Measurements from ENCODE around the gene MOV10. TPM values are rescaled to one million over a fixed set of nuclear protein-coding genes. Genes with fewer than 3 reads are reported as not detected.

The MOV10 gene
- total and polyA plus RNA-seq, 2 of the 8 experiments (the other 6 are each of a cell fraction or from before 2014, with no cell fraction given) = 57.3 to 109 TPM

- Histone ChIP-seq H3K27ac (ENCODE audit: low read depth, low read length) (no peak overlapping the region), H3K23ac (ENCODE audit: insufficient read length) (no peak overlapping the region), H4K5ac (ENCODE audit: insufficient read length, low read depth, low read length) (no peak overlapping the region), H3K4me3 (ENCODE audit: extremely low read depth in 1 of 4, insufficient read depth in 2 of 4, low read depth in 3 of 4, low read length in 4 of 4) (no peak overlapping the region), H2BK20ac (ENCODE audit: low read length) (no peak overlapping the region), H3K56ac (replicated peaks; ENCODE audit: insufficient read length, low read depth, low read length) (no peak overlapping the region), H3K9ac (replicated peaks in 1 of 4; ENCODE audit: extremely low read depth in 1 of 4, low read depth in 3 of 4, low read length in 3 of 4) (no peak overlapping the region), H2AK5ac (ENCODE audit: low read depth, low read length) (no peak overlapping the region), H3K18ac (ENCODE audit: extremely low read depth, low read length) (no peak overlapping the region), H2AFZ (ENCODE audit: low read length) (no peak overlapping the region), H2BK120ac (replicated peaks; ENCODE audit: low read depth, low read length) (no peak overlapping the region), H3K36me3 (ENCODE audit: control insufficient read depth in 2 of 4, insufficient read depth in 4 of 4, low read length in 3 of 4) (peaks cover 0 to 5% (median 3%) of the 10 kb centered on the region in 4 experiments; a peak in 4 of 8 replicates), H4K8ac (ENCODE audit: extremely low read depth, insufficient read depth, low read length) (no peak overlapping the region), H3K4ac (replicated peaks; ENCODE audit: insufficient read length, low read depth, low read length) (no peak overlapping the region), H4K20me1 (replicated peaks in 1 of 2; ENCODE audit: control insufficient read depth in 1 of 2, insufficient read depth in 2 of 2, low read length in 2 of 2) (peaks cover 0 to 8% of the 10 kb centered on the region in 2 experiments), H3K23me2 (ENCODE audit: low read depth, low read length) (peaks cover 15% of the 10 kb centered on the region), H3K14ac (ENCODE audit: insufficient read length) (no peak overlapping the region), H3K79me1 (ENCODE audit: low read depth, low read length) (no peaks in the 10 kb centered on the region), H3K4me2 (ENCODE audit: insufficient read depth in 1 of 2, low read depth in 2 of 2, low read length in 2 of 2) (no peak overlapping the region), H2BK15ac (ENCODE audit: low read length) (no peak overlapping the region), H2BK5ac (ENCODE audit: low read depth, low read length) (no peak overlapping the region), H2BK12ac (ENCODE audit: low read depth, low read length) (no peak overlapping the region; the same call in 1 of the 2 replicates), H3K9me3 (ENCODE audit: insufficient read depth in 2 of 2, low read depth in 1 of 2, low read length in 1 of 2) (no peaks in the 10 kb centered on the region), H3K27me3 (replicated peaks in 1 of 4; ENCODE audit: control insufficient read depth in 3 of 4, extremely low read depth in 1 of 4, insufficient read depth in 3 of 4, low read length in 3 of 4) (peaks cover 0 to 18% (median 8%) of the 10 kb centered on the region in 4 experiments; a peak in 4 of 7 replicates), H4K91ac (replicated peaks; ENCODE audit: insufficient read length, low read length) (no peak overlapping the region), H3K4me1 (replicated peaks in 1 of 4; ENCODE audit: control insufficient read depth in 3 of 4, insufficient read depth in 4 of 4, low read length in 3 of 4) (peaks cover 0 to 27% (median 16%) of the 10 kb centered on the region in 4 experiments; a peak in 6 of 7 replicates), H3K79me2 (ENCODE audit: control insufficient read depth in 1 of 2, insufficient read depth in 2 of 2, low read length in 2 of 2) (no peaks in the 10 kb centered on the region)
- FAIRE-seq (no peak), DNase-seq (ENCODE audit: low read depth in 1 of 2, low spot score in 2 of 2) (no peak)
- 87% methylated on average over 11 of the region's 11 CpGs; no CpG with 5 or more reads in 1 of the 2 experiments for WGBS, 2 experiments (ENCODE audit: extremely low coverage in 1 of 2, insufficient coverage in 1 of 2, insufficient read length in 1 of 2, insufficient replicate concordance in 2 of 2, low coverage in 1 of 2, low lambda C conversion rate in 2 of 2, missing lambda C conversion rate in 1 of 2)
- TF ChIP-seq BRCA1 (IDR thresholded peaks at IDR 0.05; ENCODE audit: low read depth, low read length) = no peak
- no peak for TF ChIP-seq GTF2F1 (IDR thresholded peaks at IDR 0.05; ENCODE audit: borderline replicate concordance, low read depth, low read length)
- TF ChIP-seq HDAC6 (IDR thresholded peaks at IDR 0.05; ENCODE audit: low read depth, low read length) = no peak
- no peak for TF ChIP-seq ZNF274 (IDR thresholded peaks at IDR 0.05; ENCODE audit: borderline replicate concordance, extremely low read depth, low read length)
- TF ChIP-seq SIX5 (IDR thresholded peaks at IDR 0.05; ENCODE audit: low read depth, low read length) = no peak
- no peak for TF ChIP-seq CEBPB (IDR thresholded peaks at IDR 0.05; ENCODE audit: low read depth, low read length)
- TF ChIP-seq EP300 (IDR thresholded peaks at IDR 0.05; ENCODE audit: borderline replicate concordance in 1 of 2, low read depth in 2 of 2, low read length in 2 of 2) = no peak
- TF ChIP-seq TEAD4 (IDR thresholded peaks at IDR 0.05; ENCODE audit: low read depth, low read length) = no peak
- no peak for TF ChIP-seq JUN (IDR thresholded peaks at IDR 0.05; ENCODE audit: low read depth, low read length)
- TF ChIP-seq MAX (IDR thresholded peaks at IDR 0.05) = no peak
- no peak for TF ChIP-seq EZH2 (IDR thresholded peaks at IDR 0.05; ENCODE audit: low read depth, low read length, severe bottlenecking)
- ChIA-PET CTCF (ENCODE audit: partially characterized antibody) (interaction anchor here (1.6 to 14.2 kb wide), 2 partner anchors 92 to 97 kb away, joined by 3 to 547 read pairs; no protein-coding TSS in a partner anchor), POLR2A (ENCODE audit: partially characterized antibody) (interaction anchor here (0.9 to 1.8 kb wide), 4 partner anchors 10 to 315 kb away, joined by 3 to 7 read pairs (median 5); partner anchors contain the start of genes CAPZA1, CTTNBP2NL and ST7L)
Measured at GRCh38 chr1:112711670-112712069, 37.2 kb downstream of the MOV10 start.
